ENCODE data around the gene GJA9.
"Not testable (repeated sequence)": the region's sequence is repeated elsewhere in the genome, so short reads cannot be mapped to it uniquely, and the experiment has no call there.

Gene GJA9

GRCh38 chr1:38848071-38848470 is 33.3 kb downstream of the GJA9 start:
- H4K20me1 ChIP-seq (ENCODE audit: insufficient read depth, low read length): no peaks in the 10 kb centered on the region
- H2AFZ ChIP-seq (ENCODE audit: low read depth, low read length): no peak overlapping the region
- H3K27me3 ChIP-seq (ENCODE audit: insufficient read depth, low read length, poor library complexity): no peaks in the 10 kb centered on the region
- no peaks in the 10 kb centered on the region for H3K79me2 ChIP-seq (ENCODE audit: insufficient read depth, low read length)
- H3K36me3 ChIP-seq (ENCODE audit: insufficient read depth, low read length): peaks cover 67% of the 10 kb centered on the region
- no peak overlapping the region for H3K4me2 ChIP-seq (ENCODE audit: insufficient read depth, low read length)
- no peaks in the 10 kb centered on the region for H3K9me3 ChIP-seq (ENCODE audit: insufficient read depth, low read length, severe bottlenecking)
- ATAC-seq (ENCODE audit: insufficient read depth, low read depth): no peak
- no peak overlapping the region for H3K4me3 ChIP-seq (ENCODE audit: low read depth in 1 of 2, low read length in 2 of 2)
- H3K4me1 ChIP-seq (ENCODE audit: insufficient read depth, low read length): no peaks in the 10 kb centered on the region; the same call in 1 of the 2 replicates
- no peak overlapping the region for H3K9ac ChIP-seq (ENCODE audit: low read depth, low read length)
- no peak overlapping the region for H3K27ac ChIP-seq (ENCODE audit: low read length)
- no peak for TF ChIP-seq CTCF (IDR thresholded peaks at IDR 0.05; ENCODE audit: borderline replicate concordance, extremely low read depth, low read length, poor library complexity, severe bottlenecking)
- no peak for TF ChIP-seq EZH2 (IDR thresholded peaks at IDR 0.05; ENCODE audit: borderline replicate concordance, low read depth, low read length, severe bottlenecking)
- DNase-seq: no peak

- Histone ChIP-seq H3K27ac (ENCODE audit: low read length) (no peak overlapping the region), H3K4me2 (ENCODE audit: insufficient read depth, low read length) (no peak overlapping the region), H4K20me1 (ENCODE audit: insufficient read depth, low read length) (no peaks in the 10 kb centered on the region), H3K36me3 (ENCODE audit: insufficient read depth, low read length) (peaks cover 60% of the 10 kb centered on the region), H3K4me1 (ENCODE audit: insufficient read depth, low read length) (no peaks in the 10 kb centered on the region), H3K9me3 (ENCODE audit: insufficient read depth, low read length, severe bottlenecking) (no peaks in the 10 kb centered on the region), H3K9ac (ENCODE audit: low read depth, low read length) (no peak overlapping the region), H3K79me2 (ENCODE audit: insufficient read depth, low read length) (no peaks in the 10 kb centered on the region), H3K4me3 (ENCODE audit: low read depth in 1 of 2, low read length in 2 of 2) (no peak overlapping the region), H3K27me3 (ENCODE audit: insufficient read depth, low read length, poor library complexity) (no peaks in the 10 kb centered on the region), H2AFZ (ENCODE audit: low read depth, low read length) (no peak overlapping the region)
- no peak for DNase-seq
- ATAC-seq (ENCODE audit: insufficient read depth, low read depth): no peak
- TF ChIP-seq CTCF (IDR thresholded peaks at IDR 0.05; ENCODE audit: borderline replicate concordance, extremely low read depth, low read length, poor library complexity, severe bottlenecking) (no peak), EZH2 (IDR thresholded peaks at IDR 0.05; ENCODE audit: borderline replicate concordance, low read depth, low read length, severe bottlenecking) (no peak)
These were observed 35.2 kb downstream of the GJA9 start for GRCh38 chr1:38846210-38846609.

- not testable (repeated sequence) for H3K27ac ChIP-seq (ENCODE audit: low read length); H3K4me3 ChIP-seq (ENCODE audit: low read depth in 1 of 2, low read length in 2 of 2); H2AFZ ChIP-seq (ENCODE audit: low read depth, low read length); H3K9ac ChIP-seq (ENCODE audit: low read depth, low read length); H3K9me3 ChIP-seq (ENCODE audit: insufficient read depth, low read length, severe bottlenecking); H3K79me2 ChIP-seq (ENCODE audit: insufficient read depth, low read length); H4K20me1 ChIP-seq (ENCODE audit: insufficient read depth, low read length); H3K4me2 ChIP-seq (ENCODE audit: insufficient read depth, low read length); DNase-seq; ATAC-seq (ENCODE audit: insufficient read depth, low read depth); H3K4me1 ChIP-seq (ENCODE audit: insufficient read depth, low read length); H3K27me3 ChIP-seq (ENCODE audit: insufficient read depth, low read length, poor library complexity)
- H3K36me3 ChIP-seq (ENCODE audit: insufficient read depth, low read length): peaks cover 58% of the 10 kb centered on the region
These were observed 36.3 kb downstream of the GJA9 start for GRCh38 chr1:38845088-38845487.

GRCh38 chr1:38840281-38840680 is 41.1 kb downstream of the GJA9 start:
- Histone ChIP-seq H3K4me1 (ENCODE audit: insufficient read depth, low read length) (no peaks in the 10 kb centered on the region), H3K9me3 (ENCODE audit: insufficient read depth, low read length, severe bottlenecking) (no peaks in the 10 kb centered on the region), H3K79me2 (ENCODE audit: insufficient read depth, low read length) (no peaks in the 10 kb centered on the region), H3K27ac (ENCODE audit: low read length) (no peak overlapping the region), H3K4me3 (ENCODE audit: low read depth in 1 of 2, low read length in 2 of 2) (no peak overlapping the region), H3K9ac (ENCODE audit: low read depth, low read length) (no peak overlapping the region), H3K4me2 (ENCODE audit: insufficient read depth, low read length) (no peak overlapping the region), H3K27me3 (ENCODE audit: insufficient read depth, low read length, poor library complexity) (no peaks in the 10 kb centered on the region), H2AFZ (ENCODE audit: low read depth, low read length) (no peak overlapping the region), H4K20me1 (ENCODE audit: insufficient read depth, low read length) (0 out of 2 replicates have a peak, but pooled peaks cover 3% of the 10 kb centered on the region), H3K36me3 (ENCODE audit: insufficient read depth, low read length) (peaks cover 43% of the 10 kb centered on the region)
- ATAC-seq (ENCODE audit: insufficient read depth, low read depth): no peak
- TF ChIP-seq CTCF (IDR thresholded peaks at IDR 0.05; ENCODE audit: borderline replicate concordance, extremely low read depth, low read length, poor library complexity, severe bottlenecking): no peak
- TF ChIP-seq EZH2 (IDR thresholded peaks at IDR 0.05; ENCODE audit: borderline replicate concordance, low read depth, low read length, severe bottlenecking): no peak
- no peak for DNase-seq
